GM12878 (cell line): ENCODE results near the gene HEPHL1. TPM values are rescaled to one million over a fixed set of nuclear protein-coding genes. Genes with fewer than 3 reads are reported as not detected.

ENCODE experiments used
- ATAC-seq: fragments of 200-7000 bp; cut with Tn5 transposase; 3 replicates; pipeline ENCODE4 v1.9.1; 2020; ENCODE audit warnings: mild to moderate bottlenecking, moderate library complexity
- BruUV-seq: library from RNA; stranded (reverse); fragments of 400-500 nt; replicated peaks from 2 replicates; lab custom pipeline; 2021; lab: Mats Ljungman, UMichigan
- CTCF ChIA-PET: fragments of 300-600 bp; sonication (Branson Sonifier 250); formaldehyde crosslinking; extraction: SDS; loops from one replicate; lab custom pipeline; 2021; ENCODE audit warnings: inconsistent platforms; lab: Yijun Ruan, JAX
- POLR2A ChIA-PET: fragments of 350-600 bp; formaldehyde crosslinking; extraction: SDS; loops from one replicate; lab custom pipeline; 2021; ENCODE audit warnings: inconsistent platforms; lab: Charles Lee
- RAD21 ChIA-PET: fragments of 300-600 bp; sonication (Branson Sonifier 250); formaldehyde crosslinking; loops from one replicate; lab custom pipeline; 2023; ENCODE audit warnings: antibody characterized with exemption; ENCODE audit not compliant: unreplicated experiment; lab: Charles Lee
- SMC1A ChIA-PET: fragments of 300-600 bp; sonication (Branson Sonifier 250); formaldehyde crosslinking; loops from one replicate; lab custom pipeline; 2023; ENCODE audit not compliant: unreplicated experiment, uncharacterized antibody; lab: Charles Lee
- DNase-seq: peaks from one replicate; pipeline ENCODE4 v3.0.0-alpha.2; 2011; ENCODE audit warnings: low read depth, low spot score
- FAIRE-seq: peaks from 3 replicates; lab custom pipeline; 2011; peaks lifted over from hg19 to GRCh38; lab: Jason Lieb, UNC
- H2AFZ ChIP-seq: 2 replicates; pipeline ENCODE4 v1.6.0; 2011; ENCODE audit warnings: low read depth, low read length, control low read depth; ENCODE audit not compliant: control insufficient read depth
- H3K27ac ChIP-seq: 2 replicates; pipeline ENCODE4 v1.5.1; 2011; ENCODE audit warnings: control low read depth; ENCODE audit not compliant: control insufficient read depth, insufficient read depth
- H3K27me3 ChIP-seq, 2 experiments: replicated peaks in 1 of 2; 2 replicates each; pipeline versions ENCODE4 v1.6.0 to v1.6.1; 2011; ENCODE audit warnings: low read length in 1 of 2; ENCODE audit not compliant: control insufficient read depth in 2 of 2, insufficient read depth in 2 of 2
- H3K36me3 ChIP-seq, 2 experiments: 2 replicates each; pipeline ENCODE4 v1.5.1; 2011; ENCODE audit warnings: low read length in 1 of 2; ENCODE audit not compliant: control insufficient read depth in 2 of 2, insufficient read depth in 2 of 2
- H3K4me1 ChIP-seq: 2 replicates; pipeline ENCODE4 v1.6.1; 2011; ENCODE audit warnings: mild to moderate bottlenecking, low read length, moderate library complexity, mixed read lengths; ENCODE audit not compliant: control insufficient read depth, insufficient read depth
- H3K4me2 ChIP-seq: 2 replicates; pipeline ENCODE4 v1.6.0; 2011; ENCODE audit warnings: control low read depth; ENCODE audit not compliant: control insufficient read depth, insufficient read depth
- H3K4me3 ChIP-seq: fragments of 200-600 bp; sonication (generic); 2 replicates; pipeline ENCODE4 v1.5.1; 2016
- H3K79me2 ChIP-seq: 2 replicates; pipeline ENCODE4 v1.6.0; 2011; ENCODE audit warnings: low read length; ENCODE audit not compliant: control insufficient read depth, insufficient read depth
- H3K9ac ChIP-seq: 2 replicates; pipeline ENCODE4 v1.8.0; 2011; ENCODE audit warnings: low read length, control low read depth, mixed read lengths; ENCODE audit not compliant: control insufficient read depth, insufficient read depth
- H3K9me3 ChIP-seq: replicated peaks from 3 replicates; pipeline ENCODE4 v1.5.1; 2011; ENCODE audit warnings: mild to moderate bottlenecking, low read length; ENCODE audit not compliant: control insufficient read depth, insufficient read depth
- H4K20me1 ChIP-seq: 2 replicates; pipeline ENCODE4 v1.6.0; 2011; ENCODE audit not compliant: control insufficient read depth, insufficient read depth
- BCL11A ChIP-seq: IDR thresholded peaks from 2 replicates; pipeline ENCODE4 v1.6.1; 2011; ENCODE audit warnings: low read depth, low read length
- BCLAF1 ChIP-seq: fragments of 450-650 bp; IDR thresholded peaks from 2 replicates; pipeline ENCODE4 v1.6.1; 2017; ENCODE audit warnings: antibody characterized with exemption, mild to moderate bottlenecking, moderate library complexity
- BMI1 ChIP-seq: fragments of 450-650 bp; IDR thresholded peaks from 2 replicates; pipeline ENCODE4 v1.6.1; 2016; ENCODE audit warnings: mild to moderate bottlenecking, moderate library complexity, borderline replicate concordance
- CUX1 ChIP-seq: IDR thresholded peaks from 2 replicates; pipeline ENCODE4 v1.6.1; 2012; ENCODE audit warnings: improper control_type of control experiment, low read depth, low read length; ENCODE audit not compliant: insufficient replicate concordance
- ESRRA ChIP-seq: IDR thresholded peaks from 2 replicates; pipeline ENCODE4 v1.6.1; 2012; ENCODE audit warnings: mild to moderate bottlenecking, low read length, improper control_type of control experiment
- FOS ChIP-seq: IDR thresholded peaks from 3 replicates; pipeline ENCODE4 v1.6.1; 2011; ENCODE audit warnings: borderline replicate concordance; ENCODE audit not compliant: insufficient read length; ENCODE audit errors: extremely low read depth
- FOXK2 ChIP-seq: fragments of 450-650 bp; IDR thresholded peaks from 2 replicates; pipeline ENCODE4 v1.6.1; 2017; ENCODE audit warnings: mild to moderate bottlenecking, moderate library complexity
- HDAC6 ChIP-seq: fragments of 200-600 bp; sonication (generic); IDR thresholded peaks from one replicate; pipeline ENCODE4 v1.8.0; 2017; ENCODE audit warnings: antibody characterized with exemption; ENCODE audit not compliant: unreplicated experiment
- HDGF ChIP-seq: fragments of 450-650 bp; IDR thresholded peaks from 2 replicates; pipeline ENCODE4 v1.6.1; 2016; ENCODE audit warnings: antibody characterized with exemption
- KDM1A ChIP-seq: fragments of 200-600 bp; sonication (generic); IDR thresholded peaks from 2 replicates; pipeline ENCODE4 v1.6.1; 2016; ENCODE audit warnings: borderline replicate concordance
- LARP7 ChIP-seq: fragments of 450-650 bp; IDR thresholded peaks from 2 replicates; pipeline ENCODE4 v1.6.1; 2017; ENCODE audit warnings: mild to moderate bottlenecking
- MEF2B ChIP-seq: fragments of 450-650 bp; IDR thresholded peaks from 2 replicates; pipeline ENCODE4 v1.6.1; 2018; ENCODE audit warnings: mild to moderate bottlenecking, moderate library complexity; ENCODE audit not compliant: partially characterized antibody, poor library complexity, severe bottlenecking
- NBN ChIP-seq: fragments of 450-650 bp; IDR thresholded peaks from 2 replicates; pipeline ENCODE4 v1.6.1; 2016
- NFXL1 ChIP-seq: fragments of 450-650 bp; IDR thresholded peaks from 2 replicates; pipeline ENCODE4 v1.6.1; 2017; ENCODE audit warnings: antibody characterized with exemption, mild to moderate bottlenecking, borderline replicate concordance
- PAX8 ChIP-seq: fragments of 450-650 bp; IDR thresholded peaks from 2 replicates; pipeline ENCODE4 v1.6.1; 2017; ENCODE audit warnings: mild to moderate bottlenecking, moderate library complexity
- TARDBP ChIP-seq: IDR thresholded peaks from 2 replicates; pipeline ENCODE4 v1.6.1; 2016; ENCODE audit warnings: borderline replicate concordance
- USF2 ChIP-seq: IDR thresholded peaks from 2 replicates; pipeline ENCODE4 v1.6.1; 2011; ENCODE audit warnings: low read depth, low read length, improper control_type of control experiment, borderline replicate concordance
- ZBED1 ChIP-seq: IDR thresholded peaks from 2 replicates; pipeline ENCODE4 v1.6.1; 2016; ENCODE audit warnings: borderline replicate concordance
- ZZZ3 ChIP-seq: IDR thresholded peaks from 2 replicates; pipeline ENCODE4 v1.6.1; 2011; ENCODE audit warnings: low read depth; ENCODE audit not compliant: control insufficient read depth, insufficient read length
- WGBS: methylation state at CpG from one replicate; pipeline ENCODE4 v1.1.6; 2016; ENCODE audit warnings: low lambda C conversion rate; ENCODE audit not compliant: insufficient replicate concordance, insufficient coverage; ENCODE audit errors: missing lambda C conversion rate; 5-methylcytosine and 5-hydroxymethylcytosine counted together
- in situ Hi-C: fragments of 300-500 bp; cut with MboI; formaldehyde crosslinking; loops from 9 replicates; pipeline ENCODE4 v1.14.3; 2018; ENCODE audit warnings: mixed read lengths
- intact Hi-C: fragments of 100-400 bp; cut with micrococcal nuclease; formaldehyde crosslinking; loops from one replicate; pipeline ENCODE4 v1.14.2; 2022; ENCODE audit not compliant: unreplicated experiment
- polyA plus RNA-seq, 11 experiments: library from polyadenylated mRNA; depleted of rRNA in 4 of 11; unstranded in 6 of 11; stranded (reverse) in 5 of 11; fragments of >200 nt; fragmentation: Nextera tagmentation in 4 of 11; fragmentation: Illumina TruSeq in 1 of 11; extraction: Ambion mirVana in 4 of 11; extraction: Trizol in 1 of 11; gene quantifications; 1 replicate in 1 of 11; 2 replicates in 10 of 11; pipeline versions ENCODE4 v1.2.1 to v1.2.3, GENCODE V29; 2011 to 2016; ENCODE audit warnings: inconsistent platforms in 2 of 11, missing spikeins in 2 of 11, low read depth in 1 of 11
- total RNA-seq, 4 experiments: library from RNA; depleted of rRNA in 3 of 4; stranded (reverse); fragments of >200 nt in 3 of 4; fragmentation: Illumina TruSeq in 1 of 4; extraction: Trizol in 1 of 4; gene quantifications; 2 replicates each; pipeline versions ENCODE4 v1.2.1 to v1.2.3, GENCODE V29; 2013 to 2021

Gene HEPHL1
- total and polyA plus RNA-seq, 10 of the 15 experiments (the other 5 are each of a cell fraction or from before 2014, with no cell fraction given) = 0.02 to 0.08 (median 0.05) TPM; not detected in 6

GRCh38 chr11:94049351-94049750, 28.2 kb downstream of the HEPHL1 start:
- DNase-seq (no peak), FAIRE-seq (no peak), ATAC-seq (no peak)
- POLR2A ChIA-PET = no interaction called here
- WGBS = 0% methylated on average over 1 of the region's 1 CpG
- no peaks in the 10 kb centered on the region for H3K9me3 ChIP-seq
- no peaks in the 10 kb centered on the region for H3K4me1 ChIP-seq
- no TSS peak for BruUV-seq
- RAD21 ChIA-PET = no interaction called here
- H3K4me3 ChIP-seq = no peak overlapping the region
- CTCF ChIA-PET = no interaction called here
- H3K9ac ChIP-seq = no peak overlapping the region
- in situ Hi-C loops = no loop called here
- no peak overlapping the region for H2AFZ ChIP-seq
- no peak overlapping the region for H3K4me2 ChIP-seq
- H3K27ac ChIP-seq = no peak overlapping the region
- no peaks in the 10 kb centered on the region for H3K79me2 ChIP-seq
- SMC1A ChIA-PET = no interaction called here
- intact Hi-C loops = no loop called here
- H3K27me3 ChIP-seq = no peaks in the 10 kb centered on the region
- no peaks in the 10 kb centered on the region for H3K36me3 ChIP-seq
- no peaks in the 10 kb centered on the region for H4K20me1 ChIP-seq
- TF ChIP-seq ZZZ3 (no peak), ESRRA (no peak), HDAC6 (no peak), USF2 (no peak), NFXL1 (no peak), HDGF (no peak), FOXK2 (no peak), BMI1 (no peak), ZBED1 (no peak), CUX1 (no peak), MEF2B (no peak), PAX8 (no peak), BCLAF1 (no peak), TARDBP (no peak), FOS (no peak), LARP7 (no peak), NBN (no peak), BCL11A (no peak), KDM1A (no peak)
